Fibroblast of lung (primary cell): ENCODE measurements around the gene RPS28. TPM values are rescaled to one million over a fixed set of nuclear protein-coding genes. Genes with fewer than 3 reads are reported as not detected.

Experiments used
- DNase-seq, 2 donors: peaks; one replicate each; pipeline versions ENCODE4 v3.0.0 to v3.0.0-alpha.2; 2010; ENCODE audit warnings: low read depth in 2 of 2
- H2AFZ ChIP-seq: 2 replicates; pipeline ENCODE4 v1.5.1; 2012; ENCODE audit warnings: low read length, control low read depth, inconsistent platforms
- H3K27ac ChIP-seq: 2 replicates; pipeline ENCODE4 v1.5.1; 2011; ENCODE audit warnings: low read length, control low read depth; ENCODE audit not compliant: insufficient read depth
- H3K27me3 ChIP-seq: 2 replicates; pipeline ENCODE4 v1.5.1; 2011; ENCODE audit warnings: mild to moderate bottlenecking, low read length; ENCODE audit not compliant: control insufficient read depth, insufficient read depth
- H3K36me3 ChIP-seq: 2 replicates; pipeline ENCODE4 v1.5.1; 2011; ENCODE audit warnings: low read length; ENCODE audit not compliant: control insufficient read depth, insufficient read depth
- H3K4me1 ChIP-seq: 2 replicates; pipeline ENCODE4 v1.5.1; 2011; ENCODE audit warnings: low read length; ENCODE audit not compliant: control insufficient read depth, insufficient read depth; ENCODE audit errors: extremely low read depth
- H3K4me2 ChIP-seq: 2 replicates; pipeline ENCODE4 v1.5.1; 2011; ENCODE audit warnings: low read length, control low read depth; ENCODE audit not compliant: insufficient read depth; ENCODE audit errors: extremely low read depth
- H3K4me3 ChIP-seq, 4 experiments: fragments of 200-600 bp in 1 of 4; sonication (generic) in 1 of 4; replicated peaks in 1 of 4; 2 replicates each; pipeline ENCODE4 v1.5.1; 2011 to 2016; ENCODE audit warnings: low read length in 4 of 4, low read depth in 3 of 4, mild to moderate bottlenecking in 3 of 4, control low read depth in 2 of 4, inconsistent platforms in 1 of 4, mixed read lengths in 1 of 4; ENCODE audit not compliant: insufficient read depth in 1 of 4; ENCODE audit errors: control extremely low read depth in 1 of 4
- H3K79me2 ChIP-seq: 2 replicates; pipeline ENCODE4 v1.5.1; 2012; ENCODE audit warnings: mild to moderate bottlenecking, low read length, inconsistent platforms; ENCODE audit not compliant: control insufficient read depth, insufficient read depth
- H3K9ac ChIP-seq: 2 replicates; pipeline ENCODE4 v1.5.1; 2011; ENCODE audit warnings: mild to moderate bottlenecking, low read length, control low read depth; ENCODE audit not compliant: insufficient read depth
- H3K9me3 ChIP-seq: 2 replicates; pipeline ENCODE4 v1.5.1; 2012; ENCODE audit warnings: low read depth, low read length; ENCODE audit not compliant: control insufficient read depth, insufficient read depth
- H4K20me1 ChIP-seq: 2 replicates; pipeline ENCODE4 v1.5.1; 2011; ENCODE audit warnings: low read length; ENCODE audit not compliant: control insufficient read depth, insufficient read depth; ENCODE audit errors: extremely low read depth
- CTCF ChIP-seq, 2 donors: IDR thresholded peaks in 1 of 2; conservative IDR thresholded peaks in 1 of 2; 1 replicate in 1 of 2; 2 replicates in 1 of 2; pipeline ENCODE4 v1.5.1; 2011 to 2012; ENCODE audit warnings: low read length in 2 of 2, control low read depth in 1 of 2, inconsistent platforms in 1 of 2, low read depth in 1 of 2, mild to moderate bottlenecking in 1 of 2
- EZH2 ChIP-seq: IDR thresholded peaks from 2 replicates; pipeline ENCODE4 v1.5.1; 2012; ENCODE audit warnings: low read length, control low read depth, mild to moderate bottlenecking; ENCODE audit errors: missing control alignments
- polyA plus RNA-seq, 2 donors: library from polyadenylated mRNA; depleted of rRNA in 1 of 2; stranded (reverse) in 1 of 2; unstranded in 1 of 2; fragments of >200 nt; gene quantifications; 2 replicates each; pipeline ENCODE4 v1.2.1, GENCODE V29; 2011 to 2012; ENCODE audit warnings: missing spikeins in 1 of 2
- total RNA-seq: library from RNA; depleted of rRNA; stranded (reverse); fragments of >200 nt; gene quantifications from 2 replicates; pipeline ENCODE4 v1.2.1, GENCODE V29; 2014

Gene RPS28
- total and polyA plus RNA-seq, 2 donors (not counting 1 experiment from before 2014, with no cell fraction given): 216 to 286 TPM

- no peaks in the 10 kb centered on the region for H3K36me3 ChIP-seq
- H3K9me3 ChIP-seq: no peaks in the 10 kb centered on the region
- no peak overlapping the region for H2AFZ ChIP-seq
- H3K4me3 ChIP-seq: no peak overlapping the region
- no peaks in the 10 kb centered on the region for H4K20me1 ChIP-seq
- no peak overlapping the region for H3K27ac ChIP-seq
- H3K79me2 ChIP-seq: no peaks in the 10 kb centered on the region
- H3K27me3 ChIP-seq: peaks cover 24% of the 10 kb centered on the region
- no peak overlapping the region for H3K9ac ChIP-seq
- peak overlapping the region; percentile 35 for H3K4me2 ChIP-seq
- no peak for DNase-seq
- H3K4me1 ChIP-seq: no peaks in the 10 kb centered on the region
- no peak for TF ChIP-seq EZH2
- TF ChIP-seq CTCF (conservative IDR thresholded peaks at IDR 0.05 in 1 of 2, IDR thresholded peaks at IDR 0.05 in 1 of 2; ENCODE audit: low read depth in 1 of 2, low read length in 2 of 2): no peak
These were observed 14.2 kb downstream of the RPS28 start for GRCh38 chr19:8335343-8336071.

GRCh38 chr19:8336072-8336569 is 14.8 kb downstream of the RPS28 start:
- H3K27ac ChIP-seq: no peak overlapping the region
- H4K20me1 ChIP-seq: no peaks in the 10 kb centered on the region
- H3K9me3 ChIP-seq: no peaks in the 10 kb centered on the region
- TF ChIP-seq EZH2 (no peak), CTCF (conservative IDR thresholded peaks at IDR 0.05 in 1 of 2, IDR thresholded peaks at IDR 0.05 in 1 of 2; ENCODE audit: low read depth in 1 of 2, low read length in 2 of 2) (no peak)
- DNase-seq: no peak
- no peaks in the 10 kb centered on the region for H3K36me3 ChIP-seq
- H3K79me2 ChIP-seq: no peaks in the 10 kb centered on the region
- no peak overlapping the region for H3K4me2 ChIP-seq
- no peak overlapping the region for H2AFZ ChIP-seq
- no peak overlapping the region for H3K4me3 ChIP-seq
- peaks cover 24% of the 10 kb centered on the region for H3K27me3 ChIP-seq
- H3K4me1 ChIP-seq: peaks cover 3% of the 10 kb centered on the region
- H3K9ac ChIP-seq: no peak overlapping the region

GRCh38 chr19:8336660-8337059 is 15.4 kb downstream of the RPS28 start:
- Histone ChIP-seq H2AFZ (no peak overlapping the region), H4K20me1 (no peaks in the 10 kb centered on the region), H3K4me2 (no peak overlapping the region), H3K9ac (no peak overlapping the region), H3K9me3 (no peaks in the 10 kb centered on the region), H3K4me3 (no peak overlapping the region), H3K36me3 (no peaks in the 10 kb centered on the region), H3K27ac (no peak overlapping the region), H3K27me3 (peaks cover 24% of the 10 kb centered on the region), H3K4me1 (peaks cover 3% of the 10 kb centered on the region), H3K79me2 (no peaks in the 10 kb centered on the region)
- DNase-seq: no peak
- TF ChIP-seq EZH2: no peak
- TF ChIP-seq CTCF (conservative IDR thresholded peaks at IDR 0.05 in 1 of 2, IDR thresholded peaks at IDR 0.05 in 1 of 2; ENCODE audit: low read depth in 1 of 2, low read length in 2 of 2): no peak
